GM10248 (cell line): ENCODE results near the gene SOX15.

Experiments used
- CTCF ChIA-PET: fragments of 300-600 bp; sonication (Branson Sonifier 250); formaldehyde crosslinking; extraction: SDS; loops from one replicate; lab custom pipeline; 2021; ENCODE audit warnings: antibody characterized with exemption; lab: Yijun Ruan, JAX
- POLR2A ChIA-PET: fragments of 350-650 bp; sonication (Branson Sonifier 250); formaldehyde crosslinking; extraction: SDS; loops from one replicate; lab custom pipeline; 2020; ENCODE audit warnings: antibody characterized with exemption; lab: Yijun Ruan, JAX
- DNase-seq: peaks from one replicate; pipeline ENCODE4 v3.0.0; 2012; ENCODE audit errors: extremely low spot score
- TF ChIP-seq, protein P1 (sequence below): IDR thresholded peaks from 2 replicates; pipeline ENCODE4 v1.5.1; 2012; ENCODE audit warnings: mild to moderate bottlenecking, low read depth; ENCODE audit errors: extremely low read depth, missing control alignments, control extremely low read depth

Gene SOX15

GRCh38 chr17:7579834-7580603 is 9.9 kb downstream of the SOX15 start:
- TF ChIP-seq, protein P1, sequence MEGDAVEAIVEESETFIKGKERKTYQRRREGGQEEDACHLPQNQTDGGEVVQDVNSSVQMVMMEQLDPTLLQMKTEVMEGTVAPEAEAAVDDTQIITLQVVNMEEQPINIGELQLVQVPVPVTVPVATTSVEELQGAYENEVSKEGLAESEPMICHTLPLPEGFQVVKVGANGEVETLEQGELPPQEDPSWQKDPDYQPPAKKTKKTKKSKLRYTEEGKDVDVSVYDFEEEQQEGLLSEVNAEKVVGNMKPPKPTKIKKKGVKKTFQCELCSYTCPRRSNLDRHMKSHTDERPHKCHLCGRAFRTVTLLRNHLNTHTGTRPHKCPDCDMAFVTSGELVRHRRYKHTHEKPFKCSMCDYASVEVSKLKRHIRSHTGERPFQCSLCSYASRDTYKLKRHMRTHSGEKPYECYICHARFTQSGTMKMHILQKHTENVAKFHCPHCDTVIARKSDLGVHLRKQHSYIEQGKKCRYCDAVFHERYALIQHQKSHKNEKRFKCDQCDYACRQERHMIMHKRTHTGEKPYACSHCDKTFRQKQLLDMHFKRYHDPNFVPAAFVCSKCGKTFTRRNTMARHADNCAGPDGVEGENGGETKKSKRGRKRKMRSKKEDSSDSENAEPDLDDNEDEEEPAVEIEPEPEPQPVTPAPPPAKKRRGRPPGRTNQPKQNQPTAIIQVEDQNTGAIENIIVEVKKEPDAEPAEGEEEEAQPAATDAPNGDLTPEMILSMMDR = no peak
- DNase-seq = no peak
- ChIA-PET POLR2A (interaction anchor here (0.6 to 1.5 kb wide), 8 partner anchors 11 to 250 kb away, joined by 3 to 7 read pairs (median 4); partner anchors contain the start of genes POLR2A, TMEM256 and TP53), CTCF (interaction anchor here (0.8 to 4.0 kb wide), 6 partner anchors 9 to 184 kb away, joined by 3 to 17 read pairs (median 3); partner anchors contain the start of genes SOX15 and TP53)

DNA sequence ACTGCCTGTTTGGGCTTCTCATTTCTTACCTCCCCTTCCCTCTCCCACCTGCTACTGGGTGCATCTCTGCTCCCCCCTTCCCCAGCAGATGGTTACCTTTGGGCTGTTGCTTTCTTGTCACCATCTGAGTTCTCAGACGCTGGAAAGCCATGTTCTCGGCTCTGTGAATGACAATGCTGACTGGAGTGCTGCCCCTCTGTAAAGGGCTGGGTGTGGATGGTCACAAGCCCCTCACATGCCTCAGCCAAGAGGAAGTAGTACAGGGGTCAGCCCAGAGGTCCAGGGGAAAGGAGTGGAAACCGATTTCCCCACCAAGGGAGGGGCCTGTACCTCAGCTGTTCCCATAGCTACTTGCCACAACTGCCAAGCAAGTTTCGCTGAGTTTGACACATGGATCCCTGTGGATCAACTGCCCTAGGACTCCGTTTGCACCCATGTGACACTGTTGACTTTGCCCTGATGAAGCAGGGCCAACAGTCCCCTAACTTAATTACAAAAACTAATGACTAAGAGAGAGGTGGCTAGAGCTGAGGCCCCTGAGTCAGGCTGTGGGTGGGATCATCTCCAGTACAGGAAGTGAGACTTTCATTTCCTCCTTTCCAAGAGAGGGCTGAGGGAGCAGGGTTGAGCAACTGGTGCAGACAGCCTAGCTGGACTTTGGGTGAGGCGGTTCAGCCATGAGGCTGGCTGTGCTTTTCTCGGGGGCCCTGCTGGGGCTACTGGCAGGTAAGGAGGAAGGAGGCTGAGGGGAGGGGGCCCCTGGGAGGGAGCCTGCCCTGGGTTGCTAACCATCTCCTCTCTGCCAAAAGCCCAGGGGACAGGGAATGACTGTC is 10.7 kb downstream of the SOX15 start, which contains the start of gene CD68:
TSS of gene CD68 (plus strand) at position 638 of the 833 bp plus-strand sequence. CDS start at position 678, 40 bp downstream.
- ChIA-PET CTCF (interaction anchor here (0.8 to 4.0 kb wide), 5 partner anchors 10 to 183 kb away, joined by 3 to 17 read pairs (median 3); partner anchors contain the start of genes SOX15 and TP53), POLR2A (interaction anchor here (0.6 to 1.5 kb wide), 6 partner anchors 12 to 250 kb away, joined by 3 to 6 read pairs (median 3); partner anchors contain the start of genes POLR2A, TMEM256, TNFSF13 and TP53)
- DNase-seq = peak; percentile 81
- TF ChIP-seq, protein P1 = no peak

GRCh38 chr17:7577327-7578199 is 12.3 kb downstream of the SOX15 start:
- TF ChIP-seq, protein P1 = no peak
- ChIA-PET CTCF (interaction anchor here (0.9 to 4.0 kb wide), 3 partner anchors 12 to 224 kb away, joined by 3 to 17 read pairs (median 3); partner anchors contain the start of genes SOX15 and TP53), POLR2A (interaction anchor here (0.7 kb wide), 1 partner anchor 215 kb away, joined by 3 read pairs; no protein-coding TSS in a partner anchor)
- DNase-seq = no peak

GRCh38 chr17:7576432-7576937 is 13.4 kb downstream of the SOX15 start:
- no peak for DNase-seq
- ChIA-PET CTCF (interaction anchor here (0.9 kb wide), 1 partner anchor 111 kb away, joined by 3 read pairs; the partner anchor contains the start of gene TP53), POLR2A (interaction anchor here (0.9 to 4.3 kb wide), 3 partner anchors 8 to 130 kb away, joined by 4 to 32 read pairs (median 5); partner anchors contain the start of gene MPDU1)
- TF ChIP-seq, protein P1 = no peak

- DNase-seq = no peak
- TF ChIP-seq, protein P1 = no peak
- ChIA-PET POLR2A (interaction anchor here (0.6 to 4.3 kb wide), 7 partner anchors 8 to 596 kb away, joined by 3 to 32 read pairs (median 4); partner anchors contain the start of gene MPDU1), CTCF (interaction anchor here (1.7 kb wide), 1 partner anchor 39 kb away, joined by 7 read pairs; the partner anchor contains the start of gene FXR2)
Observed at GRCh38 chr17:7575959-7576358, 13.9 kb downstream of the SOX15 start.
